Loucy (cell line): ENCODE results near the gene KCNMA1.

ENCODE experiments used
- EZH2phosphoT487 ChIP-seq: fragments of 200-600 bp; IDR thresholded peaks from 2 replicates; pipeline ENCODE4 v1.6.1; 2018; ENCODE audit warnings: antibody characterized with exemption, mild to moderate bottlenecking, moderate library complexity, borderline replicate concordance
- TF ChIP-seq, protein P1 (sequence below): fragments of 200-600 bp; sonication (generic); conservative IDR thresholded peaks from 2 replicates; pipeline ENCODE4 v1.5.1; 2014; ENCODE audit warnings: mild to moderate bottlenecking, antibody characterized with exemption, low read length

DNA sequence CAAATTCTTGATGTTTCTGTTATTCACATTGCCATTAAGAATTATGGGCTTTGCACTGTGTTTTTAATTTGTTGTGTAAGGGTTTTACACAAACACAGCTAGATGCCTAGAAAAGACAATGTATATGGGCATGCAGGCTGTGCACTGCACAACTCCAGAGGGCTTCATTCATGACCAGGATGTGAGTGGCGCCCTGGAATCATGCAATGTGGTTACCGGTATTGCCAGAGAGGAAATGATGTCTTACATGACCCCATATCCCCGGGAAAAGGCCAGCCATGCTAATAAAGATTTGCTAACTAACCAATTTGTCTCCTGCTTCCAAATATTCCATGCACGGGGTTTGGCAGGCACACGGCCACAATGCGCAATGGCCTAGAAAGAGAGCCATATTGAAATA is 16.9 kb downstream of the KCNMA1 start:
- TF ChIP-seq, protein P1, sequence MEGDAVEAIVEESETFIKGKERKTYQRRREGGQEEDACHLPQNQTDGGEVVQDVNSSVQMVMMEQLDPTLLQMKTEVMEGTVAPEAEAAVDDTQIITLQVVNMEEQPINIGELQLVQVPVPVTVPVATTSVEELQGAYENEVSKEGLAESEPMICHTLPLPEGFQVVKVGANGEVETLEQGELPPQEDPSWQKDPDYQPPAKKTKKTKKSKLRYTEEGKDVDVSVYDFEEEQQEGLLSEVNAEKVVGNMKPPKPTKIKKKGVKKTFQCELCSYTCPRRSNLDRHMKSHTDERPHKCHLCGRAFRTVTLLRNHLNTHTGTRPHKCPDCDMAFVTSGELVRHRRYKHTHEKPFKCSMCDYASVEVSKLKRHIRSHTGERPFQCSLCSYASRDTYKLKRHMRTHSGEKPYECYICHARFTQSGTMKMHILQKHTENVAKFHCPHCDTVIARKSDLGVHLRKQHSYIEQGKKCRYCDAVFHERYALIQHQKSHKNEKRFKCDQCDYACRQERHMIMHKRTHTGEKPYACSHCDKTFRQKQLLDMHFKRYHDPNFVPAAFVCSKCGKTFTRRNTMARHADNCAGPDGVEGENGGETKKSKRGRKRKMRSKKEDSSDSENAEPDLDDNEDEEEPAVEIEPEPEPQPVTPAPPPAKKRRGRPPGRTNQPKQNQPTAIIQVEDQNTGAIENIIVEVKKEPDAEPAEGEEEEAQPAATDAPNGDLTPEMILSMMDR, result no peak
- no peak for TF ChIP-seq EZH2phosphoT487
